IMR-90 (cell line): ENCODE data around the gene CCDC198. TPM values are rescaled to one million over a fixed set of nuclear protein-coding genes. Genes with fewer than 3 reads are reported as not detected.

Experiments used
- ATAC-seq: fragments of 200-7000 bp; cut with Tn5 transposase; 2 replicates; pipeline ENCODE4 v1.9.1; 2020; ENCODE audit warnings: low read depth, mild to moderate bottlenecking, moderate library complexity
- BruUV-seq: library from RNA; stranded (reverse); fragments of 400-500 nt; replicated peaks from 2 replicates; lab custom pipeline; 2021; lab: Mats Ljungman, UMichigan
- CTCF ChIA-PET: fragments of 300-600 bp; formaldehyde crosslinking; extraction: SDS; loops from one replicate; lab custom pipeline; 2021; ENCODE audit warnings: antibody characterized with exemption; lab: Yijun Ruan, JAX
- POLR2A ChIA-PET: fragments of 300-600 bp; sonication (Branson Sonifier 250); formaldehyde crosslinking; loops from one replicate; lab custom pipeline; 2022; ENCODE audit warnings: antibody characterized with exemption; ENCODE audit not compliant: unreplicated experiment; lab: Charles Lee
- DNase-seq: peaks from one replicate; pipeline ENCODE4 v3.0.0; 2013
- H2AFZ ChIP-seq: replicated peaks from 2 replicates; pipeline ENCODE3; 2013; ENCODE audit warnings: low read length, mild to moderate bottlenecking; ENCODE audit not compliant: poor library complexity
- H2AK5ac ChIP-seq: 2 replicates; pipeline ENCODE4 v1.6.1; 2013; ENCODE audit warnings: low read depth, low read length, inconsistent platforms
- H2AK9ac ChIP-seq: replicated peaks from 2 replicates; pipeline ENCODE3; 2013; ENCODE audit warnings: mild to moderate bottlenecking, low read depth, low read length, moderate library complexity; ENCODE audit not compliant: poor library complexity
- H2BK120ac ChIP-seq: 2 replicates; pipeline ENCODE4 v1.6.1; 2013; ENCODE audit warnings: low read depth, low read length, inconsistent platforms
- H2BK15ac ChIP-seq: 3 replicates; pipeline ENCODE4 v1.6.1; 2013; ENCODE audit warnings: low read depth, low read length, inconsistent platforms
- H2BK20ac ChIP-seq: 2 replicates; pipeline ENCODE4 v1.6.1; 2013; ENCODE audit warnings: low read depth, mild to moderate bottlenecking, inconsistent platforms, low read length, moderate library complexity
- H2BK5ac ChIP-seq: 2 replicates; pipeline ENCODE4 v1.6.1; 2013; ENCODE audit warnings: mild to moderate bottlenecking, low read depth, low read length, inconsistent platforms; ENCODE audit not compliant: poor library complexity, severe bottlenecking
- H3K14ac ChIP-seq: replicated peaks from 2 replicates; pipeline ENCODE4 v1.6.1; 2013; ENCODE audit warnings: low read depth, low read length, inconsistent platforms
- H3K18ac ChIP-seq: 2 replicates; pipeline ENCODE4 v1.6.1; 2013; ENCODE audit warnings: low read depth, low read length, control low read depth
- H3K23ac ChIP-seq: 2 replicates; pipeline ENCODE4 v1.6.1; 2013; ENCODE audit warnings: low read depth, low read length, inconsistent platforms
- H3K27ac ChIP-seq: 2 replicates; pipeline ENCODE4 v1.5.1; 2013; ENCODE audit warnings: mild to moderate bottlenecking, control low read depth, low read length; ENCODE audit not compliant: insufficient read depth
- H3K27me3 ChIP-seq: 2 replicates; pipeline ENCODE4 v1.6.1; 2013; ENCODE audit warnings: low read length; ENCODE audit not compliant: control insufficient read depth, insufficient read depth
- H3K36me3 ChIP-seq: 2 replicates; pipeline ENCODE4 v1.6.1; 2013; ENCODE audit warnings: low read length, mixed read lengths; ENCODE audit not compliant: control insufficient read depth, insufficient read depth
- H3K4ac ChIP-seq: 2 replicates; pipeline ENCODE4 v1.6.1; 2013; ENCODE audit warnings: low read depth, low read length, inconsistent platforms
- H3K4me1 ChIP-seq: 2 replicates; pipeline ENCODE4 v1.6.1; 2013; ENCODE audit warnings: low read length, mixed read lengths; ENCODE audit not compliant: control insufficient read depth, insufficient read depth
- H3K4me2 ChIP-seq: 2 replicates; pipeline ENCODE4 v1.6.1; 2013; ENCODE audit warnings: low read depth, mild to moderate bottlenecking, control low read depth, low read length, moderate library complexity
- H3K4me3 ChIP-seq: 2 replicates; pipeline ENCODE4 v1.5.1; 2013; ENCODE audit warnings: low read depth, mild to moderate bottlenecking, control low read depth, low read length, moderate library complexity; ENCODE audit not compliant: insufficient read depth
- H3K56ac ChIP-seq: 2 replicates; pipeline ENCODE4 v1.6.1; 2013; ENCODE audit warnings: low read length, inconsistent platforms; ENCODE audit not compliant: insufficient read depth; ENCODE audit errors: extremely low read depth
- H3K79me1 ChIP-seq, 2 experiments: 2 replicates each; pipeline ENCODE4 v1.6.1; 2013; ENCODE audit warnings: low read length in 2 of 2, inconsistent platforms in 1 of 2, low read depth in 1 of 2
- H3K9ac ChIP-seq: 2 replicates; pipeline ENCODE4 v1.6.1; 2013; ENCODE audit warnings: low read depth, low read length, control low read depth
- H3K9me1 ChIP-seq: 2 replicates; pipeline ENCODE4 v1.6.1; 2013; ENCODE audit warnings: low read length, inconsistent platforms; ENCODE audit not compliant: insufficient read depth
- H3K9me3 ChIP-seq: 2 replicates; pipeline ENCODE4 v1.6.1; 2013; ENCODE audit warnings: low read length; ENCODE audit not compliant: control insufficient read depth, insufficient read depth
- H4K20me1 ChIP-seq: 2 replicates; pipeline ENCODE4 v1.6.1; 2013; ENCODE audit warnings: low read length, inconsistent platforms; ENCODE audit not compliant: insufficient read depth
- H4K5ac ChIP-seq: 2 replicates; pipeline ENCODE4 v1.6.1; 2013; ENCODE audit warnings: mild to moderate bottlenecking, low read depth, low read length, control low read depth
- H4K8ac ChIP-seq, 2 experiments: 2 replicates each; pipeline ENCODE4 v1.6.1; 2013; ENCODE audit warnings: low read depth in 2 of 2, low read length in 2 of 2, control low read depth in 1 of 2, inconsistent platforms in 1 of 2
- H4K91ac ChIP-seq: 2 replicates; pipeline ENCODE4 v1.6.1; 2013; ENCODE audit warnings: low read depth, low read length, inconsistent platforms; ENCODE audit not compliant: insufficient read depth
- BHLHE40 ChIP-seq: fragments of 150-350 bp; IDR thresholded peaks from 2 replicates; pipeline ENCODE4 v1.6.1; 2016; ENCODE audit warnings: mild to moderate bottlenecking, low read depth, low read length
- CEBPB ChIP-seq: IDR thresholded peaks from 2 replicates; pipeline ENCODE4 v1.6.1; 2012; ENCODE audit warnings: low read depth, low read length, improper control_type of control experiment
- CHD1 ChIP-seq: IDR thresholded peaks from 2 replicates; pipeline ENCODE4 v1.6.1; 2012; ENCODE audit warnings: low read depth, low read length, improper control_type of control experiment
- CTCF ChIP-seq: conservative IDR thresholded peaks from 2 replicates; pipeline ENCODE4 v1.5.1; 2012; ENCODE audit warnings: mild to moderate bottlenecking, low read depth, low read length, improper control_type of control experiment
- FOS ChIP-seq: fragments of 150-350 bp; IDR thresholded peaks from 2 replicates; pipeline ENCODE4 v1.6.1; 2016; ENCODE audit warnings: low read depth, low read length
- MAFK ChIP-seq: IDR thresholded peaks from 2 replicates; pipeline ENCODE4 v1.6.1; 2012; ENCODE audit warnings: low read depth, low read length, improper control_type of control experiment
- MAZ ChIP-seq: IDR thresholded peaks from 2 replicates; pipeline ENCODE4 v1.6.1; 2012; ENCODE audit warnings: low read depth, mild to moderate bottlenecking, low read length, improper control_type of control experiment, moderate library complexity, borderline replicate concordance
- MXI1 ChIP-seq: IDR thresholded peaks from 2 replicates; pipeline ENCODE4 v1.6.1; 2012; ENCODE audit warnings: low read depth, mild to moderate bottlenecking, low read length, moderate library complexity, borderline replicate concordance
- NFE2L2 ChIP-seq: fragments of 150-350 bp; IDR thresholded peaks from 2 replicates; pipeline ENCODE4 v1.6.1; 2016; ENCODE audit warnings: low read depth, mild to moderate bottlenecking, low read length
- POLR2A ChIP-seq: IDR thresholded peaks from 2 replicates; pipeline ENCODE4 v1.6.1; 2012; ENCODE audit warnings: mild to moderate bottlenecking, low read depth, low read length
- RAD21 ChIP-seq: IDR thresholded peaks from 2 replicates; pipeline ENCODE4 v1.6.1; 2012; ENCODE audit warnings: low read length, improper control_type of control experiment
- RCOR1 ChIP-seq: IDR thresholded peaks from 2 replicates; pipeline ENCODE4 v1.6.1; 2012; ENCODE audit warnings: mild to moderate bottlenecking, low read length, improper control_type of control experiment; ENCODE audit not compliant: insufficient replicate concordance
- RFX5 ChIP-seq: IDR thresholded peaks from 2 replicates; pipeline ENCODE4 v1.8.0; 2012; ENCODE audit warnings: low read depth, mild to moderate bottlenecking, low read length, moderate library complexity
- SMC3 ChIP-seq: fragments of 150-350 bp; IDR thresholded peaks from 2 replicates; pipeline ENCODE4 v1.6.1; 2016; ENCODE audit warnings: low read depth, mild to moderate bottlenecking, antibody characterized with exemption, low read length, moderate library complexity
- USF2 ChIP-seq: fragments of 150-350 bp; IDR thresholded peaks from 2 replicates; pipeline ENCODE4 v1.6.1; 2017; ENCODE audit warnings: mild to moderate bottlenecking, antibody characterized with exemption, low read length, low read depth
- WGBS, 2 experiments: methylation state at CpG; one replicate each; pipeline versions ENCODE4 v1.1.5 to v1.1.7; 2013; ENCODE audit warnings: missing lambda C conversion rate in 2 of 2; ENCODE audit not compliant: insufficient read length in 1 of 2; ENCODE audit errors: extremely low coverage in 2 of 2; 5-methylcytosine and 5-hydroxymethylcytosine counted together
- dilution Hi-C: fragments of 300-500 bp; cut with HindIII; formaldehyde crosslinking; loops from one replicate; pipeline ENCODE4 v1.14.3; 2018; ENCODE audit warnings: low sequenced_read_pairs; ENCODE audit not compliant: unreplicated experiment
- in situ Hi-C: fragments of 300-500 bp; cut with MboI; formaldehyde crosslinking; loops from 3 replicates; pipeline ENCODE4 v1.14.3; 2019; ENCODE audit warnings: low sequenced_read_pairs, inconsistent platforms, mixed read lengths
- intact Hi-C: fragments of 100-400 bp; cut with micrococcal nuclease; formaldehyde crosslinking; loops from 2 replicates; pipeline ENCODE4 v1.10.0; 2022
- polyA plus RNA-seq, 3 experiments: library from polyadenylated mRNA; depleted of rRNA; stranded (reverse); fragments of >200 nt; gene quantifications; 2 replicates each; pipeline ENCODE4 v1.2.3, GENCODE V29; 2012; ENCODE audit warnings: low replicate concordance in 1 of 3
- total RNA-seq: library from RNA; depleted of rRNA; stranded (reverse); fragments of >200 nt; gene quantifications from 2 replicates; pipeline ENCODE4 v1.2.3, GENCODE V29; 2012
- TF ChIP-seq, protein P1 (sequence below): fragments of 150-350 bp; IDR thresholded peaks from 2 replicates; pipeline ENCODE4 v1.6.1; 2016; ENCODE audit warnings: low read depth, mild to moderate bottlenecking, low read length, moderate library complexity, borderline replicate concordance

The CCDC198 gene
- total and polyA plus RNA-seq, 2 of the 4 experiments (the other 2 are of a cell fraction), result not detected

- no peaks in the 10 kb centered on the region for H3K9me3 ChIP-seq
- H3K27ac ChIP-seq, result no peak overlapping the region
- H2AK9ac ChIP-seq, result no peak overlapping the region
- no peak overlapping the region for H2BK120ac ChIP-seq
- H3K18ac ChIP-seq, result no peak overlapping the region
- no peak overlapping the region for H2BK15ac ChIP-seq
- no peak overlapping the region for H2AK5ac ChIP-seq
- no peak for DNase-seq
- H3K56ac ChIP-seq, result no peak overlapping the region
- no TSS peak for BruUV-seq
- H4K20me1 ChIP-seq, result no peaks in the 10 kb centered on the region
- no peak overlapping the region for H3K4me2 ChIP-seq
- dilution Hi-C loops, result no loop called here
- H3K14ac ChIP-seq, result no peak overlapping the region
- no peak overlapping the region for H3K4ac ChIP-seq
- H3K9me1 ChIP-seq, result no peaks in the 10 kb centered on the region
- no peak overlapping the region for H2BK5ac ChIP-seq
- H2BK20ac ChIP-seq, result no peak overlapping the region
- no peaks in the 10 kb centered on the region for H3K4me1 ChIP-seq
- H3K79me1 ChIP-seq, result no peaks in the 10 kb centered on the region
- H4K91ac ChIP-seq, result no peak overlapping the region
- ChIA-PET CTCF (no interaction called here), POLR2A (no interaction called here)
- H3K9ac ChIP-seq, result no peak overlapping the region
- WGBS, 2 experiments, result 100% methylated on average over 1 of the region's 4 CpGs; no CpG with 5 or more reads in 1 of the 2 experiments
- no peak overlapping the region for H4K5ac ChIP-seq
- no peak overlapping the region for H2AFZ ChIP-seq
- H3K4me3 ChIP-seq, result no peak overlapping the region
- ATAC-seq, result no peak
- H3K23ac ChIP-seq, result no peak overlapping the region
- H3K36me3 ChIP-seq, result no peaks in the 10 kb centered on the region
- H3K27me3 ChIP-seq, result peaks cover 2% of the 10 kb centered on the region
- H4K8ac ChIP-seq, result no peak overlapping the region
- in situ Hi-C loops, result no loop called here
- intact Hi-C loops, result no loop called here
- TF ChIP-seq MAFK (no peak), RFX5 (no peak), SMC3 (no peak), CEBPB (no peak), RAD21 (no peak), CTCF (no peak), MXI1 (no peak), CHD1 (no peak), MAZ (no peak), USF2 (no peak), FOS (no peak), RCOR1 (no peak), POLR2A (no peak), NFE2L2 (no peak), BHLHE40 (no peak)
- TF ChIP-seq, protein P1, sequence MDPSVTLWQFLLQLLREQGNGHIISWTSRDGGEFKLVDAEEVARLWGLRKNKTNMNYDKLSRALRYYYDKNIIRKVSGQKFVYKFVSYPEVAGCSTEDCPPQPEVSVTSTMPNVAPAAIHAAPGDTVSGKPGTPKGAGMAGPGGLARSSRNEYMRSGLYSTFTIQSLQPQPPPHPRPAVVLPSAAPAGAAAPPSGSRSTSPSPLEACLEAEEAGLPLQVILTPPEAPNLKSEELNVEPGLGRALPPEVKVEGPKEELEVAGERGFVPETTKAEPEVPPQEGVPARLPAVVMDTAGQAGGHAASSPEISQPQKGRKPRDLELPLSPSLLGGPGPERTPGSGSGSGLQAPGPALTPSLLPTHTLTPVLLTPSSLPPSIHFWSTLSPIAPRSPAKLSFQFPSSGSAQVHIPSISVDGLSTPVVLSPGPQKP, result no peak
Measured at GRCh38 chr14:57498035-57498434, 4.4 kb upstream of the CCDC198 start.
